ENCODE measurements around the gene FBXO22.

Gene FBXO22

GRCh38 chr15:75867449-75867848, 36.2 kb upstream of the FBXO22 start:
- CTCF ChIA-PET = interaction anchor here (0.6 kb wide), 1 partner anchor 838 kb away, joined by 3 read pairs; no protein-coding TSS in a partner anchor
- peaks cover 12% of the 10 kb centered on the region for H3K4me1 ChIP-seq (ENCODE audit: control insufficient read depth, insufficient read depth, low read length)
- H3K36me3 ChIP-seq (ENCODE audit: control insufficient read depth in 2 of 2, insufficient read depth in 1 of 2, low read length in 2 of 2) = peaks cover 0 to 9% of the 10 kb centered on the region in 2 experiments

GRCh38 chr15:75868019-75868418, 35.7 kb upstream of the FBXO22 start:
- Histone ChIP-seq H3K4me1 (ENCODE audit: control insufficient read depth, insufficient read depth, low read length) (peaks cover 7% of the 10 kb centered on the region), H3K9me3 (ENCODE audit: control insufficient read depth, insufficient read depth, low read depth, low read length) (no peaks in the 10 kb centered on the region), H3K27ac (ENCODE audit: extremely low read depth, low read depth, low read length) (no peak overlapping the region), H3K4me3 (ENCODE audit: low read depth, low read length) (no peak overlapping the region), H3K36me3 (ENCODE audit: control insufficient read depth in 2 of 2, insufficient read depth in 1 of 2, low read length in 2 of 2) (peaks cover 2 to 9% of the 10 kb centered on the region in 2 experiments)
- TF ChIP-seq ZNF174 (tag by site-specific recombination; IDR thresholded peaks at IDR 0.05) (no peak), IKZF3 (tag by site-specific recombination; IDR thresholded peaks at IDR 0.05) (no peak), ZNF701 (tag by site-specific recombination; IDR thresholded peaks at IDR 0.05) (no peak), ZNF560 (tag by site-specific recombination; IDR thresholded peaks at IDR 0.05; ENCODE audit: borderline replicate concordance) (no peak), PRDM10 (tag by site-specific recombination; IDR thresholded peaks at IDR 0.05) (no peak), ZNF157 (tag by site-specific recombination; IDR thresholded peaks at IDR 0.05) (no peak), GLIS1 (tag by site-specific recombination; IDR thresholded peaks at IDR 0.05) (no peak)
- ChIA-PET POLR2A (no interaction called here), CTCF (no interaction called here)

More at GRCh38 chr15:75867449-75867848, 36.2 kb upstream of the FBXO22 start:
- POLR2A ChIA-PET = no interaction called here
- Histone ChIP-seq H3K27ac (ENCODE audit: extremely low read depth, low read depth, low read length) (no peak overlapping the region), H3K9me3 (ENCODE audit: control insufficient read depth, insufficient read depth, low read depth, low read length) (no peaks in the 10 kb centered on the region), H3K4me3 (ENCODE audit: low read depth, low read length) (no peak overlapping the region)
- TF ChIP-seq ZNF121 (tag by site-specific recombination; IDR thresholded peaks at IDR 0.05) (no peak), ZNF132 (tag by site-specific recombination; IDR thresholded peaks at IDR 0.05; ENCODE audit: borderline replicate concordance) (no peak), MYNN (tag by site-specific recombination; IDR thresholded peaks at IDR 0.05; ENCODE audit: borderline replicate concordance) (no peak), ZNF184 (tag by site-specific recombination; IDR thresholded peaks at IDR 0.05) (no peak), ZBTB48 (tag by site-specific recombination; IDR thresholded peaks at IDR 0.05) (no peak), PATZ1 (tag by site-specific recombination; IDR thresholded peaks at IDR 0.05) (no peak), OSR2 (tag by site-specific recombination; IDR thresholded peaks at IDR 0.05) (no peak), ATF2 (tag by site-specific recombination; IDR thresholded peaks at IDR 0.05; ENCODE audit: low read depth) (no peak), ZNF214 (tag by site-specific recombination; IDR thresholded peaks at IDR 0.05; ENCODE audit: borderline replicate concordance) (no peak), ZNF664 (tag by site-specific recombination; IDR thresholded peaks at IDR 0.05) (no peak), HOXA7 (CRISPR knock-in tag; IDR thresholded peaks at IDR 0.05; ENCODE audit: borderline replicate concordance) (no peak), ZBTB26 (tag by site-specific recombination; optimal IDR thresholded peaks at IDR 0.05) (no peak), ZNF548 (tag by site-specific recombination; IDR thresholded peaks at IDR 0.05) (no peak), ZNF280D (tag by site-specific recombination; IDR thresholded peaks at IDR 0.05) (no peak)

All from HEK293 (cell line).